Keratinocyte (primary cell): ENCODE data around the gene ZFR2. TPM values are rescaled to one million over a fixed set of nuclear protein-coding genes. Genes with fewer than 3 reads are reported as not detected.

Experiments
- DNase-seq: peaks from one replicate; pipeline ENCODE4 v3.0.0-alpha.2; 2011; ENCODE audit warnings: low read depth, missing footprints, low spot score
- FAIRE-seq: peaks from 2 replicates; lab custom pipeline; 2011; peaks lifted over from hg19 to GRCh38; lab: Jason Lieb, UNC
- H2AFZ ChIP-seq: 2 replicates; pipeline ENCODE4 v1.6.0; 2012; ENCODE audit warnings: low read length, control low read depth, inconsistent platforms; ENCODE audit not compliant: control insufficient read depth
- H3K27ac ChIP-seq: 2 replicates; pipeline ENCODE4 v1.5.1; 2011; ENCODE audit warnings: low read length; ENCODE audit not compliant: control insufficient read depth, insufficient read depth
- H3K27me3 ChIP-seq: 3 replicates; pipeline ENCODE4 v1.6.0; 2011; ENCODE audit warnings: low read length; ENCODE audit not compliant: control insufficient read depth, insufficient read depth; ENCODE audit errors: extremely low read depth
- H3K36me3 ChIP-seq, 2 experiments: 2 replicates in 1 of 2; 3 replicates in 1 of 2; pipeline ENCODE4 v1.5.1; 2011; ENCODE audit warnings: low read length in 2 of 2, mild to moderate bottlenecking in 1 of 2; ENCODE audit not compliant: control insufficient read depth in 2 of 2, insufficient read depth in 2 of 2; ENCODE audit errors: extremely low read depth in 1 of 2
- H3K4me1 ChIP-seq: 3 replicates; pipeline ENCODE4 v1.5.1; 2011; ENCODE audit warnings: low read length; ENCODE audit not compliant: control insufficient read depth, insufficient read depth; ENCODE audit errors: extremely low read depth
- H3K4me2 ChIP-seq: 3 replicates; pipeline ENCODE4 v1.6.0; 2011; ENCODE audit warnings: low read depth, low read length; ENCODE audit not compliant: control insufficient read depth, insufficient read depth; ENCODE audit errors: extremely low read depth
- H3K4me3 ChIP-seq, 3 experiments: fragments of 200-600 bp in 1 of 3; sonication (generic) in 1 of 3; 2 replicates in 2 of 3; 3 replicates in 1 of 3; pipeline ENCODE4 v1.5.1; 2011 to 2016; ENCODE audit warnings: low read length in 3 of 3, mild to moderate bottlenecking in 3 of 3, control low read depth in 2 of 3, inconsistent platforms in 1 of 3, low read depth in 1 of 3, mixed read lengths in 1 of 3, mixed run types in 1 of 3, moderate library complexity in 1 of 3; ENCODE audit not compliant: control insufficient read depth in 2 of 3, insufficient read depth in 2 of 3; ENCODE audit errors: extremely low read depth in 1 of 3
- H3K79me2 ChIP-seq: 2 replicates; pipeline ENCODE4 v1.6.0; 2012; ENCODE audit warnings: low read length; ENCODE audit not compliant: control insufficient read depth, insufficient read depth
- H3K9ac ChIP-seq: 3 replicates; pipeline ENCODE4 v1.6.0; 2011; ENCODE audit warnings: low read length; ENCODE audit not compliant: control insufficient read depth, insufficient read depth; ENCODE audit errors: extremely low read depth
- H3K9me1 ChIP-seq: 3 replicates; pipeline ENCODE4 v1.6.0; 2011; ENCODE audit warnings: low read length; ENCODE audit not compliant: control insufficient read depth, insufficient read depth; ENCODE audit errors: extremely low read depth
- H3K9me3 ChIP-seq: 2 replicates; pipeline ENCODE4 v1.5.1; 2012; ENCODE audit warnings: low read depth, low read length; ENCODE audit not compliant: control insufficient read depth
- H4K20me1 ChIP-seq: 3 replicates; pipeline ENCODE4 v1.6.0; 2011; ENCODE audit warnings: low read length; ENCODE audit not compliant: control insufficient read depth, insufficient read depth; ENCODE audit errors: extremely low read depth
- EZH2 ChIP-seq: IDR thresholded peaks from one replicate; pipeline ENCODE4 v1.6.1; 2012; ENCODE audit warnings: inconsistent platforms, mild to moderate bottlenecking, low read length, moderate library complexity
- dilution Hi-C: fragments of 300-500 bp; cut with MboI; formaldehyde crosslinking; loops from one replicate; pipeline ENCODE4 v1.7.0; 2020; ENCODE audit warnings: low sequenced_read_pairs; ENCODE audit not compliant: extremely low pct_ligation_motif_present
- polyA plus RNA-seq, 5 experiments: library from polyadenylated mRNA; depleted of rRNA in 3 of 5; stranded (reverse) in 3 of 5; stranded (forward) in 1 of 5; unstranded in 1 of 5; fragments of >200 nt; gene quantifications; 1 replicate in 1 of 5; 2 replicates in 3 of 5; 3 replicates in 1 of 5; pipeline versions ENCODE4 v1.2.1 to v1.2.3, GENCODE V29; 2011 to 2012; ENCODE audit warnings: missing spikeins in 2 of 5, low read depth in 1 of 5, low replicate concordance in 1 of 5
- TF ChIP-seq, protein P1 (sequence below), 3 experiments: IDR thresholded peaks in 1 of 3; conservative IDR thresholded peaks in 1 of 3; optimal IDR thresholded peaks in 1 of 3; 2 replicates in 2 of 3; 3 replicates in 1 of 3; pipeline versions ENCODE3 to v1.5.1; 2011; ENCODE audit warnings: low read length in 3 of 3, mild to moderate bottlenecking in 3 of 3, moderate library complexity in 2 of 3, control low read depth in 1 of 3, inconsistent platforms in 1 of 3; ENCODE audit not compliant: insufficient read depth in 2 of 3; ENCODE audit errors: extremely low read depth in 1 of 3

ZFR2 gene
- polyA plus RNA-seq, 1 donor (not counting 4 experiments of a cell fraction or from before 2014, with no cell fraction given) = not detected

DNA sequence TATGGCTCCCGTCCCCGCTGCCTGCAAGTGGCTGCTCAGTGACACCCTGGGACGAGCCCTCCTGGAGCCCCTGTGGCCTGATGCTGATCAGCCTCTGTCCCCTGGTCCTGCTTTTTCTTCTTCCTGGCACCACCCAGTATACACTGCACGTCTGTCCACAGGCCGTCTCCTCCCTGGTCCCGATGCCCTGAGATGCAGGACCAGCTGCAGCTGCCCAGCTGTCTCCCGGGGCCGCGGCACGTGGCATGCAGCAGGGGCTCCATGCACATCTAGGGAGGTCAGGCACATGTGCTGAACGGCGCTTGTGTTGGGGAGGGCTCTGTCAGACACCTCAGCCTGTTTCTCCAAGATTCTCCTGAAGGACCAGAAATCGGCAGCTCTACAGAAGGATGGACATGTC is 30.2 kb downstream of the ZFR2 start:
- H3K4me2 ChIP-seq = no peak overlapping the region
- no peaks in the 10 kb centered on the region for H3K36me3 ChIP-seq
- H3K27ac ChIP-seq = no peak overlapping the region
- no peaks in the 10 kb centered on the region for H4K20me1 ChIP-seq
- dilution Hi-C loops = no loop called here
- H3K4me1 ChIP-seq = no peaks in the 10 kb centered on the region
- TF ChIP-seq, protein P1, sequence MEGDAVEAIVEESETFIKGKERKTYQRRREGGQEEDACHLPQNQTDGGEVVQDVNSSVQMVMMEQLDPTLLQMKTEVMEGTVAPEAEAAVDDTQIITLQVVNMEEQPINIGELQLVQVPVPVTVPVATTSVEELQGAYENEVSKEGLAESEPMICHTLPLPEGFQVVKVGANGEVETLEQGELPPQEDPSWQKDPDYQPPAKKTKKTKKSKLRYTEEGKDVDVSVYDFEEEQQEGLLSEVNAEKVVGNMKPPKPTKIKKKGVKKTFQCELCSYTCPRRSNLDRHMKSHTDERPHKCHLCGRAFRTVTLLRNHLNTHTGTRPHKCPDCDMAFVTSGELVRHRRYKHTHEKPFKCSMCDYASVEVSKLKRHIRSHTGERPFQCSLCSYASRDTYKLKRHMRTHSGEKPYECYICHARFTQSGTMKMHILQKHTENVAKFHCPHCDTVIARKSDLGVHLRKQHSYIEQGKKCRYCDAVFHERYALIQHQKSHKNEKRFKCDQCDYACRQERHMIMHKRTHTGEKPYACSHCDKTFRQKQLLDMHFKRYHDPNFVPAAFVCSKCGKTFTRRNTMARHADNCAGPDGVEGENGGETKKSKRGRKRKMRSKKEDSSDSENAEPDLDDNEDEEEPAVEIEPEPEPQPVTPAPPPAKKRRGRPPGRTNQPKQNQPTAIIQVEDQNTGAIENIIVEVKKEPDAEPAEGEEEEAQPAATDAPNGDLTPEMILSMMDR (optimal IDR thresholded peaks at IDR 0.05 in 1 of 3, IDR thresholded peaks at IDR 0.05 in 1 of 3, conservative IDR thresholded peaks at IDR 0.05 in 1 of 3; ENCODE audit: extremely low read depth in 1 of 3, insufficient read depth in 2 of 3, low read length in 3 of 3) = no peak
- no peak for TF ChIP-seq EZH2
- H3K9me1 ChIP-seq = no peaks in the 10 kb centered on the region
- DNase-seq (no peak), FAIRE-seq (no peak)
- peaks cover 51% of the 10 kb centered on the region for H3K27me3 ChIP-seq
- peaks cover 9% of the 10 kb centered on the region for H3K9me3 ChIP-seq
- H2AFZ ChIP-seq = no peak overlapping the region
- no peaks in the 10 kb centered on the region for H3K79me2 ChIP-seq
- no peak overlapping the region for H3K9ac ChIP-seq
- no peak overlapping the region for H3K4me3 ChIP-seq

DNA sequence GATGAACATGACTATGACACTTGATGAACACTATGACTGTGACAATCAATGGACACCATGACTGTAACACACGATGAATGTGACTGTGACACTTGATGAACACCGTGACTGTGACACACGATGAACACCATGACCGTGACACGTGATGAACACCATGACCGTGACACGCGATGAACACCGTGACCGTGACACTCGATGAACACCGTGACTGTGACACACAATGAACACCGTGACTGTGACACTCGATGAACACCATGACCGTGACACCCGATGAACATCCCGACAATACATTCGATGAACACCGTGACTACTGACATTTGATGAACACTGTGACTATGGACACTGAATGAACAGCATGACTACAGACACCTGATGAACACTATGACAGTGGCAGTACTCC is 30.9 kb downstream of the ZFR2 start:
- Histone ChIP-seq H4K20me1 (no peaks in the 10 kb centered on the region), H3K4me3 (no peak overlapping the region), H3K79me2 (no peaks in the 10 kb centered on the region), H3K9me1 (no peaks in the 10 kb centered on the region), H3K9me3 (peaks cover 9% of the 10 kb centered on the region), H3K4me2 (no peak overlapping the region), H3K36me3 (no peaks in the 10 kb centered on the region), H3K27ac (no peak overlapping the region), H2AFZ (no peak overlapping the region), H3K9ac (no peak overlapping the region), H3K4me1 (no peaks in the 10 kb centered on the region), H3K27me3 (peaks cover 51% of the 10 kb centered on the region)
- dilution Hi-C loops = no loop called here
- no peak for TF ChIP-seq EZH2
- TF ChIP-seq, protein P1 (optimal IDR thresholded peaks at IDR 0.05 in 1 of 3, IDR thresholded peaks at IDR 0.05 in 1 of 3, conservative IDR thresholded peaks at IDR 0.05 in 1 of 3; ENCODE audit: extremely low read depth in 1 of 3, insufficient read depth in 2 of 3, low read length in 3 of 3) = no peak
- FAIRE-seq = no peak
- DNase-seq = no peak
